ENCODE measurements around the gene RTN4R.

RTN4R gene

GRCh38 chr22:20211997-20212753 is 55.9 kb downstream of the RTN4R start:
- DNase-seq: peak; percentile 16

- no peak for DNase-seq
Measured at GRCh38 chr22:20211409-20211996, 56.6 kb downstream of the RTN4R start.

- no peak for DNase-seq
Measured at GRCh38 chr22:20210473-20211059, 57.6 kb downstream of the RTN4R start.

- no peak for DNase-seq
Measured at GRCh38 chr22:20209761-20210250, 58.3 kb downstream of the RTN4R start.

- DNase-seq: no peak
Measured at GRCh38 chr22:20208713-20209310, 59.3 kb downstream of the RTN4R start.

- DNase-seq: no peak
Measured at GRCh38 chr22:20207277-20208025, 60.7 kb downstream of the RTN4R start.

- DNase-seq: no peak
Measured at GRCh38 chr22:20206709-20207215, 61.4 kb downstream of the RTN4R start.

GRCh38 chr22:20205964-20206708 is 62.0 kb downstream of the RTN4R start:
- DNase-seq: peak; percentile 2

- no peak for DNase-seq
Measured at GRCh38 chr22:20205464-20205963, 62.6 kb downstream of the RTN4R start.

- DNase-seq: no peak
Measured at GRCh38 chr22:20204806-20205205, 63.3 kb downstream of the RTN4R start.

GRCh38 chr22:20204311-20204710 is 63.8 kb downstream of the RTN4R start:
- no peak for DNase-seq

- DNase-seq: no peak
Measured at GRCh38 chr22:20203552-20204201, 64.4 kb downstream of the RTN4R start.

GRCh38 chr22:20203142-20203551 is 65.0 kb downstream of the RTN4R start:
- no peak for DNase-seq

GRCh38 chr22:20201837-20202392 is 66.2 kb downstream of the RTN4R start:
- no peak for DNase-seq

GRCh38 chr22:20199906-20200305 is 68.2 kb downstream of the RTN4R start:
- DNase-seq: no peak

GRCh38 chr22:20199413-20199842 is 68.7 kb downstream of the RTN4R start:
- no peak for DNase-seq

GRCh38 chr22:20198557-20199319 is 69.4 kb downstream of the RTN4R start:
- DNase-seq: no peak

- no peak for DNase-seq
Measured at GRCh38 chr22:20197407-20198030, 70.6 kb downstream of the RTN4R start.

- no peak for DNase-seq
Measured at GRCh38 chr22:20196094-20196842, 71.8 kb downstream of the RTN4R start.
